ENCODE results near the gene SLC35F3.

DNA sequence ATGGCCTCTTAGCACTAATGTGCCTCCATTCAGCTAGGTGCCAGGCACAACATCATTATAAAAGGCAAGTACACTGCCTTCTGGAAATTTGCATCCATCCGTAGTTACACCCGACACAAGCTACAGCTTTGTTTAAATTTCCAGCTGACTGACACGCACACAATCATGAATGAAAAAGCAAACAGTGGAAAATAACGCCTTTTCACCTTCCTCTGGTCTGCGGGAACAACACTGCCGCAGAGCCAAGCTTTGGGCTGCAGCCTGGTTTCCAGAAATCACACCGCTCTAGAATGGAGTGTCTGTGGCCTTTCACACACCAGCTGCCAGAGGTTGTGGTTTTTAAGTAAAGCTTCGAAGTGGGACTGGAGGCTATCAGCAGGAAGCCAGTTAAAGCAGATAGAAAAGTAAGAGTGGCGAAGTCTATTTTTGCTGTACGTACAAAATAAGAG is 326.0 kb downstream of the SLC35F3 start:
- TF ChIP-seq REST (IDR thresholded peaks at IDR 0.05; ENCODE audit: insufficient read depth in 1 of 2, low read depth in 2 of 2, low read length in 1 of 2), result no peak
- no peak for TF ChIP-seq CTCF (IDR thresholded peaks at IDR 0.05)
- TF ChIP-seq SIN3A (IDR thresholded peaks at IDR 0.05; ENCODE audit: borderline replicate concordance, insufficient read depth, low read depth, low read length), result no peak
- TF ChIP-seq TCF7L2 (IDR thresholded peaks at IDR 0.05; ENCODE audit: low read depth, low read length), result no peak
